ENCODE results near the gene PPP2R5B. TPM values are rescaled to one million over a fixed set of nuclear protein-coding genes. Genes with fewer than 3 reads are reported as not detected.
A peak's percentile ranks its signal among the peaks of the same experiment; 100 is the strongest.

PPP2R5B gene
- total and polyA plus RNA-seq, 9 of the 15 experiments (the other 6 are each of a cell fraction or from before 2014, with no cell fraction given), result 0.10 to 7.8 (median 3.3) TPM

GRCh38 chr11:64971421-64972233, 47.1 kb downstream of the PPP2R5B start, which contains the start of gene MAJIN (continued):
- 0 out of 2 replicates have a peak, but pooled peaks have one; percentile 17 for TF ChIP-seq ATF7 (IDR thresholded peaks at IDR 0.05)
- no peak for TF ChIP-seq ZSCAN32 (CRISPR knock-in tag; IDR thresholded peaks at IDR 0.05)
- no peak for TF ChIP-seq CTCFL (IDR thresholded peaks at IDR 0.05; ENCODE audit: borderline replicate concordance, insufficient read depth, low read depth, low read length, poor library complexity, severe bottlenecking)
- TF ChIP-seq PBX2 (CRISPR knock-in tag; IDR thresholded peaks at IDR 0.05; ENCODE audit: low read depth), result no peak
- TF ChIP-seq PBX2 (tag; conservative IDR thresholded peaks at IDR 0.05; ENCODE audit: low read depth), result no peak
- no peak for TF ChIP-seq MECOM (CRISPR knock-in tag; IDR thresholded peaks at IDR 0.05)
- TF ChIP-seq ZNF785 (CRISPR knock-in tag; IDR thresholded peaks at IDR 0.05), result no peak
- TF ChIP-seq RFX5 (IDR thresholded peaks at IDR 0.05; ENCODE audit: low read depth, low read length), result no peak
- no peak for TF ChIP-seq ZNF41 (CRISPR knock-in tag; conservative IDR thresholded peaks at IDR 0.05)
- no peak for TF ChIP-seq HLTF (IDR thresholded peaks at IDR 0.05)
- no peak for TF ChIP-seq RBM14 (IDR thresholded peaks at IDR 0.05; ENCODE audit: borderline replicate concordance, insufficient read depth, low read depth, low read length)
- TF ChIP-seq U2AF1 (optimal IDR thresholded peaks at IDR 0.05; ENCODE audit: low read depth, low read length), result no peak
- TF ChIP-seq ZNF174 (CRISPR knock-in tag; IDR thresholded peaks at IDR 0.05), result no peak
- TF ChIP-seq ZFX (CRISPR knock-in tag; IDR thresholded peaks at IDR 0.05), result peak; percentile 50
- TF ChIP-seq ZNF23 (CRISPR knock-in tag; IDR thresholded peaks at IDR 0.05), result no peak
- TF ChIP-seq XRCC3 (IDR thresholded peaks at IDR 0.05), result no peak
- TF ChIP-seq PCBP1 (IDR thresholded peaks at IDR 0.05; ENCODE audit: low read depth, low read length, poor library complexity, severe bottlenecking), result peak; percentile 74
- TF ChIP-seq JUNB (CRISPR knock-in tag; conservative IDR thresholded peaks at IDR 0.05), result no peak
- no peak for TF ChIP-seq NR2F6 (CRISPR knock-in tag; IDR thresholded peaks at IDR 0.05)
- TF ChIP-seq POLR2A (conservative IDR thresholded peaks at IDR 0.05), result 0 out of 2 replicates have a peak, but pooled peaks have one; percentile 32
- TF ChIP-seq SAFB (IDR thresholded peaks at IDR 0.05; ENCODE audit: borderline replicate concordance, low read depth, low read length), result no peak
- no peak for TF ChIP-seq FOXO4 (CRISPR knock-in tag; IDR thresholded peaks at IDR 0.05)
- TF ChIP-seq FIP1L1 (IDR thresholded peaks at IDR 0.05; ENCODE audit: low read depth, low read length, poor library complexity, severe bottlenecking), result no peak
- no peak for TF ChIP-seq ZNF184 (CRISPR knock-in tag; IDR thresholded peaks at IDR 0.05)
- TF ChIP-seq SMARCE1 (IDR thresholded peaks at IDR 0.05), result no peak
